ENCODE measurements around the gene OLIG2.
A peak's percentile ranks its signal among the peaks of the same experiment; 100 is the strongest.

Gene OLIG2

GRCh38 chr21:33064623-33065390 is 39.1 kb downstream of the OLIG2 start:
- no peak for DNase-seq (ENCODE audit: low read depth)

DNA sequence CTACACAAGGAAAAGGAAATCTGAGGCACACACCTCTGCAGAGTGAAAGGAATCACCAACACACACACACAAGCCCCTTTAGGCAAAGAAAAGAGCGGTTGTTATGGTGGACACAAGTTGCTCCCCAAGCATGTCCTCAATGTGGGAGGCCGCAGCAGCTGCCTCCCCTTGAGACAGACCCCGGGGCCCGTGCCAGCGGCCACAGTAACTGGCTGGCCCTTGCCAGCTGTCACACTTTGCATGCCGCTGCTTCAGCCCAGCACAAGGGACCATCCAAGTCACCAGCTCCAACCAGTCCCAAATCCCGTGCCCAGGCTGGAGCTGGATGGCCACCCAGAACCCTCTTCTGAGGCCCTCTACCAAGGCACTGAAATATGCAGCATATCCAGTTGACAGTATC is 41.3 kb downstream of the OLIG2 start:
- DNase-seq (ENCODE audit: low read depth): no peak

DNA sequence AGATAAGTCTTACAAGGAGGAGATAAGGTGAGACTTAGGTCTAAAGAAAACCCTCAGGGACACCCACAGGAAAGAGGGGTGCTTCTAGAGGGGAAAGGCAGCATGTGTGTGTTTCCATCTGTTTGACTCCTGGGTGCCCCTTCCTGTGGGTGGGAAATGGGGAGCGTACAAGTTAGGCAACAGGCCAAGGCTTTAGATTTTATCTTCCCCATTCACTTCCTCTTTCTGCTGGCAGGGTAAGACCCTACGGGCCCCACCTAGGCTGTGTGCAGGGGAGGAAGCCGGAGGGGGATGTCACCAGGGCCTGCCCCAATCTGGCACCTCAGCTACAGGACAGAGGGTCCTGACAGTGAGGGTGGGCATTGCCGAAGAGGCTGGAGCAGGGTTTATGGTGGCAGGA is 41.7 kb downstream of the OLIG2 start:
- DNase-seq (ENCODE audit: low read depth): peak; percentile 97

DNA sequence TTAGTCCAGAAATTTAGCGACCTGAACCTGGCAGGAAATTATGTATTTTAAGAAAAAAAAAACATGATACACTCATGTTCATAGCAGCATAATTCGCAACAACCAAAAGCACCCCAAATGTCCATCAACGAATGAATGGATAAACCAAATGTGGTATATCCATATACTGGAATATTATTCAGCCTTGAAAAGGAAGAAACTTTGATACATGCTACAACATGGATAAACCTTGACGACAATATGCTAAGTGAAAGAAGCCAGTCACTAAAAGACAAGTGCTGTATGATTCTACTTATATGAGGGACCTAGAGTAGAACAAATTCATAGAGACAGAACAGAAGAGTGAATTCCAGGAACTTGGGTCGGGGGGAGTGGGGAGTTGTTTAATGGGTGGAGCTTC is 43.5 kb downstream of the OLIG2 start:
- no peak for DNase-seq (ENCODE audit: low read depth)

DNA sequence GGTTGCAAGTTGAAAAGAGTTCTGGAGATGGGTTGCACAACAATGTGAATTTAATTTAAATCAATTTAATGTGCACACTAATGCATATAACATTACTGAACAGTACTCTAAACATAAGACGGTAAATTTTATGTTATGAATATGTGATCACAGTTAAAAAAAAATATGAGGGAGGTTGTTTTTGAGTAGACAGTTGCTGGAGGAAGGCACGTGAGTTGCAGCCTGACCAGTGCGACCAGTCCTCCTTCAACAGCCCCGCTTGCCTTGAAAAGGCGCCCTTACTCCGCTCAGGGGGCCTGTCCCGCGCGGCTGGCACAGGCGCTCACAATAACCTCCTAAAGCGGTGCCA is 43.9 kb downstream of the OLIG2 start:
- DNase-seq (ENCODE audit: low read depth): no peak

DNA sequence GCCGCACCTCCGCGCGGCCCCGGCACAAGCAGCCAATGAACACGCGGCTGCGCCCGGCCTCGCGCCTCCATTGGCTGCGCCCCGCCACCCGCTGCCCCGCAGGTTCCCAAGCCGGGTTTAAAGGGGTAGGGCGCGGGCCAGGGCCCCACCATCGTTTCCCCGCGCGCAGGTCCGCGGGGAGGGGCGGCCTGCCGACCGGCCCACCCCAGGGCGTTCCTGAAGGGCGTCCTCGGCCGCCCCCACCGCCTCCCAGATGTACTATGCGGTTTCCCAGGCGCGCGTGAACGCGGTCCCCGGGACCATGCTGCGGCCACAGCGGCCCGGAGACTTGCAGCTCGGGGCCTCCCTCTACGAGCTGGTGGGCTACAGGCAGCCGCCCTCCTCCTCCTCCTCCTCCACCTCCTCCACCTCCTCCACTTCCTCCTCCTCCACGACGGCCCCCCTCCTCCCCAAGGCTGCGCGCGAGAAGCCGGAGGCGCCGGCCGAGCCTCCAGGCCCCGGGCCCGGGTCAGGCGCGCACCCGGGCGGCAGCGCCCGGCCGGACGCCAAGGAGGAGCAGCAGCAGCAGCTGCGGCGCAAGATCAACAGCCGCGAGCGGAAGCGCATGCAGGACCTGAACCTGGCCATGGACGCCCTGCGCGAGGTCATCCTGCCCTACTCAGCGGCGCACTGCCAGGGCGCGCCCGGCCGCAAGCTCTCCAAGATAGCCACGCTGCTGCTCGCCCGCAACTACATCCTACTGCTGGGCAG is 44.4 kb downstream of the OLIG2 start, which contains the start of gene OLIG1:
Gene OLIG1, plus strand, starts transcription at position 148 of the 750 bp plus-strand sequence. Its CDS starts 106 bp downstream, at position 254.
- peak; percentile 56 for DNase-seq (ENCODE audit: low read depth)

DNA sequence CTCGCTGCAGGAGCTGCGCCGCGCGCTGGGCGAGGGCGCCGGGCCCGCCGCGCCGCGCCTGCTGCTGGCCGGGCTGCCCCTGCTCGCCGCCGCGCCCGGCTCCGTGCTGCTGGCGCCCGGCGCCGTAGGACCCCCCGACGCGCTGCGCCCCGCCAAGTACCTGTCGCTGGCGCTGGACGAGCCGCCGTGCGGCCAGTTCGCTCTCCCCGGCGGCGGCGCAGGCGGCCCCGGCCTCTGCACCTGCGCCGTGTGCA is 44.9 kb downstream of the OLIG2 start:
- no peak for DNase-seq (ENCODE audit: low read depth)

- no peak for DNase-seq (ENCODE audit: low read depth)
These were observed 45.4 kb downstream of the OLIG2 start for GRCh38 chr21:33070998-33071769.

- DNase-seq (ENCODE audit: low read depth): no peak
These were observed 46.1 kb downstream of the OLIG2 start for GRCh38 chr21:33071770-33072306.

GRCh38 chr21:33073636-33074035 is 47.9 kb downstream of the OLIG2 start:
- DNase-seq (ENCODE audit: low read depth): no peak

GRCh38 chr21:33075128-33075527 is 49.4 kb downstream of the OLIG2 start:
- DNase-seq (ENCODE audit: low read depth): no peak

- DNase-seq (ENCODE audit: low read depth): no peak
These were observed 50.0 kb downstream of the OLIG2 start for GRCh38 chr21:33075596-33076195.

- DNase-seq (ENCODE audit: low read depth): no peak
These were observed 51.0 kb downstream of the OLIG2 start for GRCh38 chr21:33076600-33077329.
